ENCODE results near the gene RETN.

GRCh38 chr19:7706955-7707456, 38.2 kb downstream of the RETN start:
- no peak for TF ChIP-seq CTCF (IDR thresholded peaks at IDR 0.05)
- no peak for TF ChIP-seq POLR2A (IDR thresholded peaks at IDR 0.05)
- no peak for TF ChIP-seq POLR2AphosphoS5 (IDR thresholded peaks at IDR 0.05)

All from breast epithelium (tissue), 3 donors.